ENCODE data around the gene CSAD.
A peak's percentile ranks its signal among the peaks of the same experiment; 100 is the strongest.
"Not testable (repeated sequence)": the region's sequence is repeated elsewhere in the genome, so short reads cannot be mapped to it uniquely, and the experiment has no call there.

CSAD gene

DNA sequence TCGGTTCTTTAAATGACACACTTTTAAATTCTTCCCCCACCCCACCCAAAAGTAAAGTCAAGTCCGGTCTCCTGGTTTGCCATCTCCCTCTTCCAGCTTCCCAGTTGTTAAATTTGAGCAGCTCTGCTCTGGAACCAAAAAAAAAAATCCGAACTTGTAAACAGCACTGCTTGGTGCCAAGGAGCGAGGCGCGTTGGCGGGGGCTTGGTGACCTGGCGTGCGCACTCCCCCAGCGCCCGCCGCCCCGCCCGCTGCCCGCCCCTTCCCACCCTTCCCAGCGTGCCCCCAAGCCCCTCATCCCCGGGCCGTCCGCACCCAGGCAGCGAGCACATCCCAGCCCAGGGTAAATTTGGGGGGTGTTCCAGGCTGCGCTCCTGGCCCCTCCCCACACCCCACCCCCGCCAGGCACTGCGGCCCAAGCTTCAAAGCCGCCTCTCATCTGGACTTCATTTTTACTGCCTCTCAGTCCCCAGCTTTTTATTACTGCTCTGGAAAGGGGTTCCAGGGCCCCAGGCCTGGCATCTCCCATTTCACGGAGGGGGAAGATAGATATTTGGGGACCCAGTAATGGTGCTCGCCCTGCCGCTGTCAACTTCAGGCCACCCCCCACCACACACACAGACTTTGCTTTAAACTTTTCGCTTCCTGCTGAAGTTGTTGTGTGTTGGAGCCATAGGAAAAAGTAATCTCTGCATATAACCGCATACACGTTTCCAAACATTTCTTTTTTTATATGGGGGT lies 38.0 kb upstream of the CSAD start:
- DNase-seq, result peak; percentile 48

DNA sequence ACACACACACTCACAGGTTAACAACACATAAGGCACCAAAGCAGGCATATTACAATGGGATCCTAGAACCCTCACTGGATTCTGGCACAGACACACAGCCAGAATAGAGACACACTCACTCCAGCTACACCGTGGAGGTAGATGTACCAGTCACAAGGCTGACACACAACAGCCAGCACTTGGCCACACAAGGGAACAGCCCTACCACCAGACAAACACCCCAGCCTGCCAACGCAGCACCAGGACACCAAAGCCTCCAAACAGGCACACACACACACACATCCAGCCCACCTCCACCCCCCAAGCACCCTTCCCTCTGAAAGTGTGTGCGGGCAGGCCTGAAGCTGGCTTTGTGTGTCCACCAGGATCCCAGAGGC lies 37.2 kb upstream of the CSAD start:
- no peak for DNase-seq

DNA sequence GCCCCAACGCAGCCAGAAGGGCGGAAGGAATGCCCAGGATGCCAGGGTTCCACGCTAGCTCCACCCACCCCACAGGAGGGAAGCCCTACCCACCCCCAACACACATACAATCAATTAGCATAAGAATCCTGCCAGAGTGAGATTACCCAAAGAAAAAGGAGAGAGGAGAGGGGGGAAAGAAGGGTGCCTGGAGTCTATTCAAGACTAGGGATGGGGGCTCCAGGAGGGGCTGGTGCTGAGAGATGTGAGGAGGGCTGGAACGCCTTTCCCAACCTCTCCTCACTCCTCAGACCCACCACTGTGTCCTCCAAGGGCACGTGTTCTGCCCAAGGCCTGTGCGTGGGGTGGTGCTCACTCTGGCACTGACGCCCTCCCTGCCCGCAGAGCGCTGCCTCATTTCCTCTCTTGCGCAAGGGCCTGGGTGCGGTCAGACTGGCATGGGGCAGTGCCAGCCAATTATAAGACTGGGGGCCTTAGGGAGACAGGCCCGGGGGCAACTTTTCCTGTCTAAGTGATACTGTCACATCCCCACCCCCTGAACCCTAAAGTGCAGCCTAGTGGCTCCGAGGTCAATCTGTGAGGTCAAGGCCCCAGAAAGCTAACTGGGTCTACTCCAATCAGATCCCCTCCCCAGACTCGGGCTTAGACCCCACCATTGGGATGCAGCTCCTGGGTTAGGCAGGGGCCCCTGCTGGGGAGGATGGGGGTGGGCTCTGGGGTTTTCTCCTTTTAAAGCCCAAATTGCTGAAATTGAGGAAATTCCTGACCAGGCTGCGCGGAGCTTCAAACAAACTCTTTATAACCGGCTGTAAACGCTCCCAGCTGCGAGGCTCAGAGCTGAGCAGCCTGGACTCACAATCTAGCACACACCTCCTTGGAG lies 36.6 kb upstream of the CSAD start:
- DNase-seq, result no peak

DNA sequence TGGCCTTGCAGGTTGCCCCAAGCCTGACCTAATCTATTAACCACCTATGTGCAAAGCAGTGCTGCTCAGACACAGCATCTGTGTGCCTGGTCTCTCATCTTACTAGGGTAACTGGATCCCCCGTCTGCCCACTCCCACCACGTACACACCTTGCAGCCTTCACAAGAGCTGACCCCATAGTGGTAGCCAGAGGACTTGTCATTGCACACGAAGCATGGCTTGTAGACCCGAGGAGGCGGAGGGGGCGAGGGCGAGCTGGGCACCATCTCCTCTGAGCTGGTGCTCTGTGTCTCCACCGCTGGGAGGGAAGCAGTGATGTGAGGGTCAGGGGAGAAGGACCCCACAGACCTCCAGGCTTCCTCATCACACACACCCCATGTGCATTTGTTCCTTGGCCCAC lies 34.8 kb upstream of the CSAD start:
- no peak for DNase-seq

DNA sequence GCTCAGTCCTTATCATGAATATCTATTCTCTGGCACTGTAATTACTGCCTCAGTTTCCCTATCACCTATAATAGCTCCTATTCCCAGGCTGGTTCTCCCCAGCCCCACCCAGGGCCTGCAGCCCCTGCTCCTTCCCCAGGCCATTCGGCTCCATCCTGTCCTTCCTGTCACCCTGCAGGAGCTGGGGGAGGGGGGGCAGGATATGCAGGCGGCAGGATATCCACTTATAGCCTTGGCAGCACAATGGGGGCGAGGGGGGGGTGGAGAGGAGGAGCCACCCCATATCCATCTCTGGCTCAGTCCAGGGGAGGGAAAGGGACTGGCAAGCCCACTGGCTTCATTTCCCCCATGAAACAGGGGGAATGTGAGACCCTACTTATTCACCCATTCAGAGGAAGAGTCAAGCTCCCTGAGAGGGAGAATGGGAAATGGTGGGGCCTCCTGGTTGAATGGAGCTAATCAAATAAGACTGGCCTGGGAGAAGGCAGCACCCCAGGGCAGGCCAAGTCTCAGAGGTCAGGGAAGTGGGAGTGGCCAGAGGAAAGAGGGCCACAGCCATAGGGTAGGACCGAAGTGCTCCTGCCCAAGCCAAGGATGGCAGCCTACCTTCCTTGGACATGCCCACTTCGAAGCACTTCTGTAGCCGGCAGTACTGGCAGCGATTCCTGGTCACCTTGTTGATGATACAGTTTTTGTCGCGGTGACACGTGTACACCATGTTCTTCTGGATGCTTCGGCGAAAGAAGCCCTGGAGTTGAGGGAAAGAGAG lies 34.1 kb upstream of the CSAD start:
- DNase-seq, result no peak

DNA sequence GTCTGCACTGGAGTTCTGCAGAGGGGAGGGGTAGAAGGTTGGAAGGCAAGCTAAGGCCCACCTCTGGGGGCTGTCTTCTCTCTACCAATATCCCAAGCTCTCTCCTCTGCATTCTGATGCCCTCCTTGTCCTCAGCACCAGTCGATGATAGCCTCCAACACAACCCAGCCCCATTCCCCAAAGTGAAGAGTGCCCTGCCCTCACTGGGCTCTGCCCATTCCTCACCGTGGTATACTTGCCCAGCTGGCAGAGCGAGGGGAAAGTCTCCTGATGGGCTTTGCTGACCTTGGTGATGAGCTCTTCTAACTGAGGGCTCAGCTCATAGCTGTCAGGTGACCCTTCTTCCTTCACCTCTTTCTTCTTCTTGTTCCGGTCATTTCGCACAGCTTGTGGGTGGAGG lies 33.5 kb upstream of the CSAD start:
- no peak for DNase-seq

DNA sequence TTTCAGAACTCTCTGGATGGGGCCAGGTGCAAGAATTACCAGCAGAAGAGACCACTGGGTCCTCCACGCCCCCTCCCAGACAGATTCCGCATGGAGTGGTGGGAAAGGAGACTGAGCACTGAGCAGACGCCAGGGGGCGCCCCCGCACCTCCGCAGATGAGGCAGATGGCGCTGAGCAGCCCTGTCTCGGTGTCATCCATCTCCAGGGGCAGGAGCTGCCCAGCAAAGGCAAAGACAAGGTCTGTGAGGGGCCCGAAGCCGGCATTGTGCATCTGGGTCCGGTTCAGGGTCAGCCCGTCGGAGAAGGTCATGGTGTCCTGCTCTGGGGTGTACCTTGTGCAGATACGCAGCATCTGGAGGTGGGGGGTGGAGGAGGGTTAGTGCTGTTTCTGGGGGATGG lies 32.6 kb upstream of the CSAD start:
- DNase-seq, result peak; percentile 93

DNA sequence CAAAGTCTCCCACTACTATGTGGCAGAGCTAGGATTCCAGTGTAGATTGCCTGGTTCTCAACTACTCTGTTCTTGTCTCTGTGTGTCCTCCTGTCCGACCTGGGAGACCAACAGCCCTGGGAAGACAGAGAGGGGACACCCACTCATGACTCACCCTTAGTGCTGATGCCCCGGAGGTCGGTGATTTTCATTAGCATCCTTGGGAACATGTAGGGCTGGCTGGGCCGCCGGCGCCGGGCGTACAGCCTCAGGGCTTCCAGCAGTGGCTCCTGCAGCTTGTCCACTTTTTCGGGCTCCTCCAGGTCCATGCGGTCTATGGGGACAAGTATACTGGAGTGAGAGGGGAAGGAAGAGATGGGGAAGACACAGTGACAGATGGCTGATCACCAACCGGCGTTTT lies 32.2 kb upstream of the CSAD start:
- no peak for DNase-seq

DNA sequence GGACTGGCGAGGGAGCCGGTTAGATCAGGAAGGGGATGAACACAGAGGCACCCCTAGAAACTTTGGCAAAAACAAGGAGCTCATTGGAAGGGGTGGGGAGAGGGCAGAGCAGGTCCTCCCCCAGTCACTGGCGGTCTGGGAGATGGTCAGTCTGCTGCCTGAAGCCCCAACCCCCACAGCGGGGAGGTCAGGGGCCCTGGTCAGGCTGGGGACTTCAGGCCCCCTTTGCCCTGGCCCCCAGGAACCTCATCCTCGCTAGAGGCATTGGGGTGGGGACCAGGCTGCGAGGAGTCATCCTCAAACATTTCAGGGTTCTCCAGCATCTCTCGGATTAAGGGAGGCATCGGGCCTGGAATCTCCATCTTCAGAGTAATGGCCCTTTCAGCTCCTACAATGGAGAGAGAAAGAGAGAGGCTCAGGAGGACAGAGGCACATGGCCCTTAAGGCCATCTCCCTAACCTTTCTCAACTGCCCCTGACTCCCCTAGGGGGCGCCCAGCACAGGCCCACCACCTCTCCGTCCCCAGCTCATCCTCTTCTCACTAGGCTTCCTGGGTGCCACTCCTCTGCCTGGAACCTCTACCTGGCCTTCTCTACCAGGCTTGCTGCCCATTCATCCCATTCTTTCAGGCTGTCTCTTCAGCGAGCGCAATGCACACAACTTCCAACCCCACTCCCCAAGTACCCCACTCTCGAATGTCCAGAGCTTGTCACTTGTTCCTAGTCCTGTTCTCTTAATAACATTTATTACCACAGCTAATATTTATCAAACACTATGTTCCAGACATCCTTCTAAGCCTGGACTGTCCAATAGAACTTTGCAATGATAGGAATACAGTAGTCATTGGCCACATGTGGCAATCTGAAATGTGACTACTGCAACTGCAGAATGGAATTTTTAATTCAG lies 31.0 kb upstream of the CSAD start:
- no peak for DNase-seq

DNA sequence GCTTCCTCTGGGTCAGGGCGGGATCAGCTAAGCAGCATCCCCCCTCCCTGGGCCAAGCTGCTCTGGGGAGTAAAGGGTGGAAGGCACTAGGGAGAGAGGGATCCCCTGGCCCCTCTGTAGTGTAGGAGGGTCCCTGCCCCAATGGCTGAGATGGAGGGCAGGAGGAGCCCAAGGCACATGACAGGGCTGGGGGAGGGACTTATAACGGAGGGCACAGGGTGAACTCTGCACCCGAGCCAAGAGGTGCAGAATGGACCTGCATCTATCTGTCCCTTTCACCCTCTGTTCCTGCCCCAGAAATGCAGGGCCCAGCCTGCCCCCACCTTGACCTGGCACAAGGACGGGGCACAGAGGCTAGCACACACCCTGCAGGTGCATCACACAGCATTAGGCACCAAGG lies 30.1 kb upstream of the CSAD start:
- DNase-seq, result no peak

DNA sequence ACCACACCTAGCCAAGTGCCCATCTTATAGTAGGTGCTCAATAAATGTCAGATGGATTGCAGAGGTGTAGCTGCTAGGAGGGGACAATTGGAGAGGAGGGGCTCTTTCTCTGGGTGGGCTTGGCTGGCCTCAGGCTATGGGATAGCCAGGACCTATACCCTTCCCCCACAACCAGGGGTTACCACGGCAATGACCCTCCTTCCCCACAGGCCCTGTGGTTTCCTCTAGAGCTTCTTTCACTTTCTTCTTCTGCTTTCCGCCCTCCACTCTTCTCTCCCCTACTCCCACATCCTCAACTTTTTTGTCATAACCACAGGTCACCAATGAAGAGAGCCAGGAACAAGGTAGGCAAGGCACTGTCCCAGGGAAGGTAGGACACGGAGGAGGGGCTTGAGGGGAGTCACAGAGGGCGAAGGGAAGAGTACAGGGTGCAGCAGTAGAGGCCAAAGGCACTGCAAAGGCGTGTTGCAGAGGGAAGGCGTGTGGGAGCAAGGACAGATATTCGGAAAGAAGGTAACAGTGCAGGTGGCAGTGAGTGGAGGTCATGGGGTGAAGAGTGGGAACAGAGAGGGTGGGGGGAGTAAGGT lies 28.2 kb upstream of the CSAD start:
- no peak for DNase-seq

DNA sequence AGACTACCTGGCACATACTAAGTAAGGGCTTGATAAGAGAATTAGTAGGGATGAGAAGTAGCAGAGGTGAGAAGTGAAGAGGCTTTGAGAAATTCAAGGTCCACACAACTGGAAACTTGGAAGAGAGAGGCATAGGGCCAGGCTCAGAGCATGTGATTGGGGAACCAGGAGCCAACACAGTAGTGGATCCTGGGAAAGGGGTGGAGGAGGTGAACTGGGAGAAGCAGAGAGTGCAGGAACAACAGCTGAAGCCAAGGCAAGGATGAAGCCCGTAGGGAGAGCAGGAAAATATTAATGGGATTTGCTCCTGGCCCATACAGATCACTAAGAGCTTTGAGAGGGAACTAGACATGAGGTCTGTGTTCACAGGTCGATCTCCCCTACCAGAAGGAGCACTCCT lies 27.7 kb upstream of the CSAD start:
- no peak for DNase-seq

DNA sequence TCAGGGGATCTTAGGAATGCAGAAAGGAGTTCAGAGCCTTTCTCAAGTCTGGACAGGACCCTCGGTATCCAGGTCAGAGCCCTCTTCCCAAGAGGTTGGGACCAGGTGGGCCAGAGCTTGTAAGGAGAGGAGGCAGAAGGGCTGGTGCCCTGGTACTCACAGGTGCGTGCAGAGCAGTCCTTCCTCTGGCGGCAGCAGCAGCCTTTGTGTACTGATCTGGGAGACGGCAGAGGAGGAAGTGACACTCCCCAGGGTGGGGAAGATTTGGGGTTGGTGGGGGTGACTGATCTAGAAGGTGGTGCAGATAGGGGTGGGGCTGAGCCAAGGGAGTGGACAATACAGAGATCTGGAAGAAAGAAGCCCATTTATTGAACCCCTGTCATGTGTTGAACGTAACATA lies 26.3 kb upstream of the CSAD start, which contains the start of gene ITGB7:
Gene ITGB7 (minus strand): TSS at position 210 of the 400 bp plus-strand sequence. CDS start 6,808 bp downstream, outside the sequence.
- no peak for DNase-seq

DNA sequence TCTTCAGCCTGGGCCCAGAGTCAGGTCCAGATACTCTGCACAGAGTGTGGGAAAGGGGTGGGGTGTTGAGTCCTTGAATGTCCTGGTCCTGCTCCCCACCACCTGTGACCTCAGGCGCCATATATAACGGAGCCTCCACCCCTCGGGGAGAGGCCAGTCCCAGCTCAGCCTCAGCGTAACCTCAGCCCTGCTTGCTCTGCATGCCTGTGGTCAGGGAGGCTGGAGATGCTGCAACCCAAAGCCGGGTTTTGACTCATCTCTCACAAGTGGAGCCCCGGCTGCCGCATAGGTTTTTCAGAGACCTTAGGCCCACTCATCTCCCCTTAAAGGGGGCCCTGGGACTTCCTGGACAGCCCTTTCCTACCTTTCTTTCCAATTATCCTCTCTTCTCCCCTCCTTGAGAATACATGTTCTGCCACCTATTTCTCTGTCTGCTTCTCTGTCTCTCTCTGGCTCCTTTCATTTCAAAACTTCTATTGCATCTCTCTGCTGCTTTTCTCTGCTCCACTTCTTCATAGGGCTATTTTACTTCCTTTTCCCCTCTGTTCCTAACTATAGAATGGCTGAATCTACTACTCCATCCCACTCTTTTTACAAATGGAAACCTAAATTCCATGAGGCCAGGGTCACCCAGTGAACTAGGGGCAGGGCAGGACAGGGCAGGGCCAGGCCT lies 25.2 kb upstream of the CSAD start:
- DNase-seq, result no peak

DNA sequence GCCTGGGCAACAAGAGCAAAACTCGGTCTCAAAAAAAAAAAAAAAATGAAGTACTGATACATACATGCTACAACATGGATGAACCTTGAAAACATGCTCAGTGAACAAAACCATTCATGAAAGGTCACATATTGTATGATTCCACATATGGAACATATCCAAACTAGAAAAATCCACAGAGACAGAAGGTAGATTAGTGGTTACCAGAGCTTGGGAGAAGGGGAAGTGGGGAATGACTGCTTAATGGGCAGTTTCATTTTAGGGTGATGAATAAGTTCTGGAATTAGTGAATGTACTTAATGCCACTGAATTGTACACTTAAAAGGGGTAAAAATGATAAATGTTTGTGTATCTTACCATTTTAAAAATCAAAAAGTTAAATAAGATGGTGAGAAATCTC lies 23.6 kb upstream of the CSAD start:
- DNase-seq, result no peak

DNA sequence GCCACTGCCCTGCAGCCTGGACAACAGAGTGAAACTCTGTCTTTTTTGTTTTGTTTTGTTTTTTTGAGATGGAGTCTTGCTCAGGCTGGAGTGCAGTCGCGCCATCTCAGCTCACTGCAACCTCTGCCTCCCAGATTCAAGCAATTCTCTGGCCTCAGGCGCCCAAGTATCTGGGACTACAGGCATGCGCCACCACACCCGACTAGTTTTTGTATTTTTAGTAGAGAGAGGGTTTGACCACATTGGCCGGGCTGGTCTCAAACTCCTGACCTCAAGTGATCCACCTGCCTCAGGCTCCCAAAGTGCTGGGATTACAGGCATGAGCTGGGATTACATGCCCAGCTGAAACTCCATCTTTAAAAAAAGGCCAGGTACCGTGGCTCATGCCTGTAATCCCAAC lies 21.6 kb upstream of the CSAD start:
- not testable (repeated sequence) for DNase-seq

DNA sequence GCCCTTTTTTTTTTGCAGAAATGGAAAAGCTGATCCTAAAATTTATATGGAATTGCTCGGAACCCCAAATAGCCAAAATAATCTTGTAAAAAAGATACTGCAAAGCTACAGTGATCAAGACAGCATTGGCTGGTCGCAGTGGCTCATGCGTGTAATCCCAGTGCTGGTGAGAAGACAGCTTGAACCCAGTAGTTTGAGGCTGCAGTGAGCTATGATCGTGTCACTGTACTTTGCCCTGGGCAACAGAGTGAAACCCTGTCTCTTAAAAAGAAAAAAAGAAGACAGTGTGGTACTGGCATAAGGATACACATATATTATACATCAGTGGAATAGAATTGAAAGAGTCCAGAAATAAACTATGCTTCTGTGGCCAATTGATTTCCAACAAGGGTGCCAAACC lies 20.9 kb upstream of the CSAD start:
- no peak for DNase-seq

DNA sequence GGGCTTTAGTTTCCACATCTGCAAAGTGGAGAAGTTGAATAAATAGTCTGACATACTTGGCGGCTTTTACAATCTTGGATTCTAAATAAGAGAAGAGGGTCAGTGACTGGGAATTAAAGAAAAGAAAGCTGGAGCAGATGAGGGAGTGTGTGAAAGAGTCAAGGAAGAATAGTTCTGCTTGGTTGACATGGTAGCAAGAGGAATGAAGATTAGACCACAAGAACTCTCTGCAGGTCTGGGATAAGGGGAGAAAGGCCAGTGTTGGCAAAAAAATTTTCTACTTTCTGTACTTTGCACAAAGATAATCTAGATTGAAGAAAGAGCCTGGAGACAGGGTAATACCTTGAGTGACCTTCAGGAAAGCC lies 20.4 kb upstream of the CSAD start:
- DNase-seq, result no peak

DNA sequence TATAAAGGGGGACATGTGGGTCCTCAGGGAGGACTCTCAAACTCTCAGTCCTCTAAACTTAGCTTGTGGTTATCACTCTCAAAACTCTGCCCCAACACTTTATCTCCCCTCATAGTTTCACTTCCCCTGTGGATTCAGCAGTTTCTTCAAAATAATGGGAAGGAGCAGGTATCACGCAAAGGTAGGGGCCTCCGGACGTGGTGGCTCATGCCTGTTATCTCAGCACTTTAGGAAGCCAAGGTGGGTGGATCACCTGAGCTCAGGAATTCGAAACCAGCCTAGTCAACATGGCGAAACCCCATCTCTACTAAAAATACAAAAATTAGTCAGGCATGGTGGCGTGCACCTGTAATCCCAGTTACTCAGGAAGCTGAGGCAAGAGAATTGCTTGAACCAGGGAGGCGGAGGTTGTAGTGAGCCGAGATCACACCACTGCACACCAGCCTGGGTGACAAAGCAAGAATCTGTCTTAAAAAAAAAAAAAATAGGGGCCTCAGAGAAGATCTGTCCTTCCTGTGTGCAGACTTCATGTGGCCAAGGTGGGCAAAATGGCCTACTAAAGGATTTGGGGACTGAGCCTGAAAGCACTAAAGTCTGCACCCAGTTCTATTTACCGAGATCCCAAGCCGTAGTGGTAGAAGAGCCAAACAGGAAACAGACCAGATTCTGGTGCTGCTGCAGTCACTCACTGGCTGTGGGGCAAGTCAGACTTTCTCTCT lies 19.9 kb upstream of the CSAD start:
- DNase-seq, result no peak

DNA sequence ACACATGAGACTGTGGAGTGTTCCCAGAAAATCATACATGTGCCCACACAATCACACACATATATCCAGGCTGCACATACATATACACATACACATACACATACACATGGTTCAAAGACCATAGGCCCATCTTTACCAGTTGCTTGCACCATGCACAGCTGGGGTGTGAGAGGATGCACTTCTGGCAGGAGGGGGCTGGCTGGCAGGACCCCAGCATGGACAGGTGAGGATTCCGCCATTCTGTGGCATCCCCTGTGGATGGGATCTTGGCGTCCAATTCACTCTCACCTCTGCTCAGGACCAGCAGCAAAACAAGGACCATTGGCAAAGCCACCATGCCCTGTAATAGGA lies 19.4 kb upstream of the CSAD start:
- DNase-seq, result no peak

DNA sequence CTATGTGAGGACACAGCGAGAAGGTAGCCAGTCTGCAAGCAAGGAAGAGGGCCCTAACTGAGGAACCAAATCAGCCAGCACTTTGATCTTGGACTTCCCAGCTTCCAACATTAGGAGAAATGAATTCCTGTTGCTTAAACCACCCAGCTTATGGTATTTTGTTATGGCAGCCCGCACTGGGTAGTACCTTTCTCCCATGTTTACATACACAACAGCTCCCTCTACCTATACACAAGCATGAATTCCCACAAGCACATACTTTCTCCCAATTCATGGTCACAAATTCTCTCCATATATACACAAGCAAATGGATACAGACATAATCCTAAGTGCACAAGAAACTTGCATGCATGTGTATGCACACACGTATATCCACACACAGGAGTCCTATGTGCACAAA lies 19.0 kb upstream of the CSAD start:
- no peak for DNase-seq
